HG02970 (cell line): ENCODE measurements around the gene GABRR3.

Experiments
- ATAC-seq: cut with Tn5 transposase; IDR thresholded peaks from one replicate; pipeline ENCODE4 v1.9.1; 2021; ENCODE audit warnings: mild to moderate bottlenecking, moderate library complexity, moderate number of reproducible peaks; ENCODE audit not compliant: unreplicated experiment, low FRiP score

Gene GABRR3

GRCh38 chr3:97992547-97993173, 42.5 kb downstream of the GABRR3 start:
- no peak for ATAC-seq

- no peak for ATAC-seq
Measured at GRCh38 chr3:97991293-97991682, 43.8 kb downstream of the GABRR3 start.

GRCh38 chr3:97990624-97991292, 44.4 kb downstream of the GABRR3 start:
- no peak for ATAC-seq

GRCh38 chr3:97988784-97989568, 46.1 kb downstream of the GABRR3 start:
- ATAC-seq, result no peak

- ATAC-seq, result no peak
Measured at GRCh38 chr3:97987306-97987705, 47.8 kb downstream of the GABRR3 start.

GRCh38 chr3:97983933-97984491, 51.1 kb downstream of the GABRR3 start:
- no peak for ATAC-seq

- ATAC-seq, result no peak
Measured at GRCh38 chr3:97981886-97982285, 53.2 kb downstream of the GABRR3 start.

GRCh38 chr3:97979610-97980009, 55.5 kb downstream of the GABRR3 start:
- no peak for ATAC-seq

- ATAC-seq, result no peak
Measured at GRCh38 chr3:97975466-97975865, 59.6 kb downstream of the GABRR3 start.

- ATAC-seq, result no peak
Measured at GRCh38 chr3:97974996-97975395, 60.1 kb downstream of the GABRR3 start.

- no peak for ATAC-seq
Measured at GRCh38 chr3:97972976-97973375, 62.1 kb downstream of the GABRR3 start.

- ATAC-seq, result peak; percentile 90
Measured at GRCh38 chr3:97971679-97972567, 63.2 kb downstream of the GABRR3 start, which contains the start of gene RIOX2. Gene RIOX2, minus strand, starts transcription at chr3:97972431. Its CDS starts 4,838 bp downstream, at chr3:97967593.

GRCh38 chr3:97970956-97971620, 64.0 kb downstream of the GABRR3 start:
- ATAC-seq, result no peak

GRCh38 chr3:97970156-97970555, 65.0 kb downstream of the GABRR3 start:
- ATAC-seq, result no peak

- no peak for ATAC-seq
Measured at GRCh38 chr3:97969541-97969940, 65.6 kb downstream of the GABRR3 start.

- ATAC-seq, result no peak
Measured at GRCh38 chr3:97968376-97968775, 66.7 kb downstream of the GABRR3 start.

GRCh38 chr3:97967966-97968365, 67.1 kb downstream of the GABRR3 start:
- no peak for ATAC-seq

- no peak for ATAC-seq
Measured at GRCh38 chr3:97960993-97961766, 73.9 kb downstream of the GABRR3 start.

GRCh38 chr3:97960551-97960950, 74.6 kb downstream of the GABRR3 start:
- no peak for ATAC-seq
